ENCODE data around the gene GABBR2. TPM values are rescaled to one million over a fixed set of nuclear protein-coding genes. Genes with fewer than 3 reads are reported as not detected.

Gene GABBR2
- total RNA-seq, 2 experiments from 2014 or later: not detected

DNA sequence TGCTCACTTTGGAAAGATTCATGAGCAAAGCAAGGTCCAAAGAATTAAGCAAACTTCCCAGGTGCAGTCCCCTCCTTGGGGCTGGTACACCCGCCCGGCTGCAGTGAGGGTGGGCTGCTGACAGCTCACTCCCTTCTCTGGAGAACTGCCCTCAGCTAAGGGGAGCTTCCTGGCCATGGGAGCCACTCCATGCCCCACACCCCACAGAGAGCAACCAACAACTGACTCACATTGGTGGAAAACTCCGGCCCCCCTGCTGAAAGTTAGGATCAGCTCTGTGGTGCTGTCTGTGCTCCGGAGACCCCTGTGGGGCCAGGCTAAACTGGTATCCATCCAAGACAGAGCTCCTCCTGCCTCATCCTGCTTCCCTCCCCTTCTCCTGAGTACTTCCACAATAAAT lies 223.0 kb downstream of the GABBR2 start:
- TF ChIP-seq, protein P1, sequence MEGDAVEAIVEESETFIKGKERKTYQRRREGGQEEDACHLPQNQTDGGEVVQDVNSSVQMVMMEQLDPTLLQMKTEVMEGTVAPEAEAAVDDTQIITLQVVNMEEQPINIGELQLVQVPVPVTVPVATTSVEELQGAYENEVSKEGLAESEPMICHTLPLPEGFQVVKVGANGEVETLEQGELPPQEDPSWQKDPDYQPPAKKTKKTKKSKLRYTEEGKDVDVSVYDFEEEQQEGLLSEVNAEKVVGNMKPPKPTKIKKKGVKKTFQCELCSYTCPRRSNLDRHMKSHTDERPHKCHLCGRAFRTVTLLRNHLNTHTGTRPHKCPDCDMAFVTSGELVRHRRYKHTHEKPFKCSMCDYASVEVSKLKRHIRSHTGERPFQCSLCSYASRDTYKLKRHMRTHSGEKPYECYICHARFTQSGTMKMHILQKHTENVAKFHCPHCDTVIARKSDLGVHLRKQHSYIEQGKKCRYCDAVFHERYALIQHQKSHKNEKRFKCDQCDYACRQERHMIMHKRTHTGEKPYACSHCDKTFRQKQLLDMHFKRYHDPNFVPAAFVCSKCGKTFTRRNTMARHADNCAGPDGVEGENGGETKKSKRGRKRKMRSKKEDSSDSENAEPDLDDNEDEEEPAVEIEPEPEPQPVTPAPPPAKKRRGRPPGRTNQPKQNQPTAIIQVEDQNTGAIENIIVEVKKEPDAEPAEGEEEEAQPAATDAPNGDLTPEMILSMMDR (conservative IDR thresholded peaks at IDR 0.05; ENCODE audit: low read length): no peak
- TF ChIP-seq EZH2phosphoT487 (IDR thresholded peaks at IDR 0.05; ENCODE audit: borderline replicate concordance, low read depth, low read length): no peak
- no peak overlapping the region for H3K4me2 ChIP-seq (ENCODE audit: low read length)
- DNase-seq (ENCODE audit: low spot score): no peak
- BruUV-seq (replicated peaks): no TSS peak
- H3K4me1 ChIP-seq (ENCODE audit: insufficient read depth, low read length, poor library complexity, severe bottlenecking): no peaks in the 10 kb centered on the region
- no peak overlapping the region for H3K4me3 ChIP-seq (ENCODE audit: low read depth, low read length, poor library complexity, severe bottlenecking)
- POLR2A ChIA-PET: no interaction called here
- no peaks in the 10 kb centered on the region for H3K36me3 ChIP-seq (ENCODE audit: insufficient read depth, low read length)
- no peaks in the 10 kb centered on the region for H4K20me1 ChIP-seq (ENCODE audit: insufficient read depth, low read length)
- no peak overlapping the region for H3K27ac ChIP-seq (ENCODE audit: low read depth, low read length, poor library complexity, severe bottlenecking)
- H3K9me3 ChIP-seq (ENCODE audit: low read length): no peaks in the 10 kb centered on the region
- no peak overlapping the region for H2AFZ ChIP-seq (ENCODE audit: low read length)
- CTCF ChIA-PET (ENCODE audit: unreplicated experiment): no interaction called here
- no peaks in the 10 kb centered on the region for H3K9me2 ChIP-seq (ENCODE audit: insufficient read depth, low read length)
- intact Hi-C loops (cut with micrococcal nuclease; ENCODE audit: unreplicated experiment): no loop called here
- no peaks in the 10 kb centered on the region for H3K79me2 ChIP-seq (ENCODE audit: insufficient read depth, low read depth, low read length)

DNA sequence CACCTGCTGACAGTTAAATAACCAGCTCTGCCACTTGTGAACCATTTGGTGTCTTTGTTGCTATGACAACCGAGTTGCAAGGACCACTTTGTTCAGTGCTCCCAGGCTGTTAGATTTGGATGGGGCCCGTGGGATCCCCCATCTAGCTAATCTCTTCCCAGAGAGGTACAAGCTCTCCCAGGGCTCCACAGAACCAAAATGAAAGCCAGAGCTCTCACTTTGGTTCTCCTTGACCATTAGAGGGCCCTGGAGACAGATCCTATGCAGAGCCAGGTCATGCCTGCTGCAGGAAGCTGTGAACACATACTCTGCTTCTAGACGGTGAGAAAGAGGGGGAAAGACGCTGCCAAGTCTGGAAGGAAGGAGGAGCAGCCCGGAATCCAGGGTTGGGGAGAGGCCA lies 224.6 kb downstream of the GABBR2 start:
- H3K9me2 ChIP-seq (ENCODE audit: insufficient read depth, low read length): no peaks in the 10 kb centered on the region
- no peak overlapping the region for H2AFZ ChIP-seq (ENCODE audit: low read length)
- POLR2A ChIA-PET: interaction anchor here (0.8 kb wide), 1 partner anchor 146 kb away, joined by 3 read pairs; no protein-coding TSS in a partner anchor

DNA sequence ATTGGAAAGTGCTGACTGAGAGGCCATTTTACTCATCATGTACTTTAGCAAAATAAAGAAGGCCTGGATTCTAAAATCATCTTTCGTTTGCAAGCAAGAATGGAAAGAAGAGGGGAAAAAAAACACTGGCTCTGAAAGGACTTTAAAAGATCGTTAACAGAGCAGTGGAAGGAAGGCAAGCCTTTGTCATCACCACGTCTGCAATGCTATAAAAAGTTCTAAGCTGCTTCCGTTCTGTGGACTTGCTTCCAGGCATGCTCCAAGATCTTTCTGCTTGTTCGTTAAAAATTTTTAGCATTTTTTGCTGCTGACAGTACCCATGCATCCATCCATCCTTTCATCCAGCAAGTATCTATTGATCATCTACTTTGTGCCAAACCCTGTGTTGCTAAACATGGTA lies 226.5 kb downstream of the GABBR2 start:
- TF ChIP-seq, protein P1 (conservative IDR thresholded peaks at IDR 0.05; ENCODE audit: low read length): no peak
- no peak for TF ChIP-seq EZH2phosphoT487 (IDR thresholded peaks at IDR 0.05; ENCODE audit: borderline replicate concordance, low read depth, low read length)
- H3K9me3 ChIP-seq (ENCODE audit: low read length): no peaks in the 10 kb centered on the region
- no peaks in the 10 kb centered on the region for H3K4me1 ChIP-seq (ENCODE audit: insufficient read depth, low read length, poor library complexity, severe bottlenecking)
- H3K27ac ChIP-seq (ENCODE audit: low read depth, low read length, poor library complexity, severe bottlenecking): no peak overlapping the region
- intact Hi-C loops (cut with micrococcal nuclease; ENCODE audit: unreplicated experiment): no loop called here
- no peak overlapping the region for H3K4me3 ChIP-seq (ENCODE audit: low read depth, low read length, poor library complexity, severe bottlenecking)
- H3K4me2 ChIP-seq (ENCODE audit: low read length): no peak overlapping the region
- H3K9me2 ChIP-seq (ENCODE audit: insufficient read depth, low read length): no peaks in the 10 kb centered on the region
- ChIA-PET POLR2A (interaction anchor here (1.3 kb wide), 1 partner anchor 22 kb away, joined by 4 read pairs; no protein-coding TSS in a partner anchor), CTCF (ENCODE audit: unreplicated experiment) (no interaction called here)
- H4K20me1 ChIP-seq (ENCODE audit: insufficient read depth, low read length): no peaks in the 10 kb centered on the region
- H2AFZ ChIP-seq (ENCODE audit: low read length): no peak overlapping the region
- H3K36me3 ChIP-seq (ENCODE audit: insufficient read depth, low read length): no peaks in the 10 kb centered on the region
- no TSS peak for BruUV-seq (replicated peaks)
- no peaks in the 10 kb centered on the region for H3K79me2 ChIP-seq (ENCODE audit: insufficient read depth, low read depth, low read length)
- no peak for DNase-seq (ENCODE audit: low spot score)

More for the DNA sequence above, 224.6 kb downstream of the GABBR2 start:
- TF ChIP-seq, protein P1 (conservative IDR thresholded peaks at IDR 0.05; ENCODE audit: low read length): no peak
- no peak for TF ChIP-seq EZH2phosphoT487 (IDR thresholded peaks at IDR 0.05; ENCODE audit: borderline replicate concordance, low read depth, low read length)
- CTCF ChIA-PET (ENCODE audit: unreplicated experiment): no interaction called here
- no peak for DNase-seq (ENCODE audit: low spot score)
- no peaks in the 10 kb centered on the region for H3K4me1 ChIP-seq (ENCODE audit: insufficient read depth, low read length, poor library complexity, severe bottlenecking)
- no peaks in the 10 kb centered on the region for H4K20me1 ChIP-seq (ENCODE audit: insufficient read depth, low read length)
- no TSS peak for BruUV-seq (replicated peaks)
- H3K79me2 ChIP-seq (ENCODE audit: insufficient read depth, low read depth, low read length): no peaks in the 10 kb centered on the region
- H3K36me3 ChIP-seq (ENCODE audit: insufficient read depth, low read length): no peaks in the 10 kb centered on the region
- no peak overlapping the region for H3K4me2 ChIP-seq (ENCODE audit: low read length)
- no peak overlapping the region for H3K27ac ChIP-seq (ENCODE audit: low read depth, low read length, poor library complexity, severe bottlenecking)
- H3K4me3 ChIP-seq (ENCODE audit: low read depth, low read length, poor library complexity, severe bottlenecking): no peak overlapping the region
- no peaks in the 10 kb centered on the region for H3K9me3 ChIP-seq (ENCODE audit: low read length)
- intact Hi-C loops (cut with micrococcal nuclease; ENCODE audit: unreplicated experiment): no loop called here
